K562 (cell line): ENCODE data around the gene LSS. TPM values are rescaled to one million over a fixed set of nuclear protein-coding genes. Genes with fewer than 3 reads are reported as not detected.
A peak's percentile ranks its signal among the peaks of the same experiment; 100 is the strongest.

Source experiments
- ASH1L ChIP-seq: fragments of 450-650 bp; IDR thresholded peaks from 2 replicates; pipeline ENCODE4 v1.6.1; 2018; ENCODE audit warnings: borderline replicate concordance, mild to moderate bottlenecking, low read depth; ENCODE audit not compliant: partially characterized antibody
- CBX2 ChIP-seq: fragments of 200-600 bp; sonication (generic); IDR thresholded peaks from one replicate; pipeline ENCODE4 v1.6.1; 2012; ENCODE audit warnings: mild to moderate bottlenecking, low read length, inconsistent platforms; ENCODE audit not compliant: insufficient read depth, poor library complexity, severe bottlenecking
- CHD7 ChIP-seq: fragments of 200-600 bp; sonication (generic); IDR thresholded peaks from one replicate; pipeline ENCODE4 v1.6.1; 2012; ENCODE audit warnings: mild to moderate bottlenecking, low read depth, low read length, inconsistent platforms
- ELF4 ChIP-seq: fragments of 450-650 bp; formaldehyde crosslinking; IDR thresholded peaks from 2 replicates; pipeline ENCODE4 v1.4.0; 2022; ENCODE audit warnings: missing genetic modification characterization
- HMBOX1 ChIP-seq: sonication (generic); IDR thresholded peaks from 2 replicates; pipeline ENCODE4 v1.6.1; 2016
- MCM7 ChIP-seq, 2 experiments: fragments of 450-650 bp; IDR thresholded peaks; 2 replicates each; pipeline ENCODE4 v1.6.1; 2016 to 2018
- NFIX ChIP-seq: fragments of 250-450 bp; sonication (Bioruptor Pico); IDR thresholded peaks from 2 replicates; pipeline ENCODE4 v1.4.0; 2020; ENCODE audit warnings: low read depth, mild to moderate bottlenecking, moderate library complexity
- RBM15 ChIP-seq: fragments of 200-400 bp; formaldehyde crosslinking; IDR thresholded peaks from 2 replicates; pipeline ENCODE4 v1.6.1; 2018; ENCODE audit warnings: mild to moderate bottlenecking, low read length, moderate library complexity; ENCODE audit not compliant: insufficient read depth
- SUPT5H ChIP-seq: fragments of 450-650 bp; IDR thresholded peaks from 2 replicates; pipeline ENCODE4 v1.6.1; 2016
- ZBTB33 ChIP-seq: sonication (generic); formaldehyde crosslinking; IDR thresholded peaks from 2 replicates; pipeline ENCODE4 v1.8.1; 2023; ENCODE audit warnings: mild to moderate bottlenecking, missing genetic modification reagents
- ZFP36 ChIP-seq: fragments of 150-350 bp; IDR thresholded peaks from 2 replicates; pipeline ENCODE4 v1.6.1; 2018; ENCODE audit warnings: low read length, low read depth; ENCODE audit not compliant: partially characterized antibody
- polyA plus RNA-seq, 8 experiments: library from polyadenylated mRNA; depleted of rRNA in 4 of 8; stranded (reverse) in 5 of 8; unstranded in 3 of 8; fragments of >200 nt; fragmentation: Nextera tagmentation in 2 of 8; fragmentation: Illumina TruSeq in 1 of 8; extraction: Ambion mirVana in 2 of 8; extraction: Trizol in 1 of 8; gene quantifications; 2 replicates each; pipeline versions ENCODE4 v1.2.1 to v1.2.3, GENCODE V29; 2011 to 2014; ENCODE audit warnings: inconsistent platforms in 1 of 8, missing spikeins in 1 of 8
- total RNA-seq, 7 experiments: library from RNA; depleted of rRNA in 6 of 7; stranded (reverse); fragments of >200 nt in 6 of 7; fragmentation: Illumina TruSeq in 2 of 7; extraction: Trizol in 2 of 7; gene quantifications; 2 replicates each; pipeline versions ENCODE4 v1.2.1 to v1.2.3, GENCODE V29; 2011 to 2021; ENCODE audit warnings: low replicate concordance in 1 of 7

Gene LSS
- total and polyA plus RNA-seq, 9 of the 15 experiments (the other 6 are each of a cell fraction or from before 2014, with no cell fraction given) = 2.2 to 89.5 (median 37.4) TPM

- TF ChIP-seq ZFP36 = no peak
- TF ChIP-seq MCM7 (IDR thresholded peaks at IDR 0.05) = no peak
- TF ChIP-seq CBX2 = no peak
- TF ChIP-seq RBM15 = no peak
- TF ChIP-seq HMBOX1 = no peak
- no peak for TF ChIP-seq ASH1L
- no peak for TF ChIP-seq SUPT5H
- no peak for TF ChIP-seq ZBTB33 (CRISPR knock-in tag)
- TF ChIP-seq ELF4 = 0 out of 2 replicates have a peak, but pooled peaks have one; percentile 3
- TF ChIP-seq CHD7 = no peak
- no peak for TF ChIP-seq NFIX (CRISPR knock-in tag)
Observed at GRCh38 chr21:46153247-46154154, 75.1 kb downstream of the LSS start (continued).
